ENCODE data around the gene ENDOV. TPM values are rescaled to one million over a fixed set of nuclear protein-coding genes. Genes with fewer than 3 reads are reported as not detected.

ENDOV gene
- total and polyA plus RNA-seq, 2 of the 13 experiments (the other 11 are each of a cell fraction or from before 2014, with no cell fraction given) = 15.1 to 17.1 TPM

DNA sequence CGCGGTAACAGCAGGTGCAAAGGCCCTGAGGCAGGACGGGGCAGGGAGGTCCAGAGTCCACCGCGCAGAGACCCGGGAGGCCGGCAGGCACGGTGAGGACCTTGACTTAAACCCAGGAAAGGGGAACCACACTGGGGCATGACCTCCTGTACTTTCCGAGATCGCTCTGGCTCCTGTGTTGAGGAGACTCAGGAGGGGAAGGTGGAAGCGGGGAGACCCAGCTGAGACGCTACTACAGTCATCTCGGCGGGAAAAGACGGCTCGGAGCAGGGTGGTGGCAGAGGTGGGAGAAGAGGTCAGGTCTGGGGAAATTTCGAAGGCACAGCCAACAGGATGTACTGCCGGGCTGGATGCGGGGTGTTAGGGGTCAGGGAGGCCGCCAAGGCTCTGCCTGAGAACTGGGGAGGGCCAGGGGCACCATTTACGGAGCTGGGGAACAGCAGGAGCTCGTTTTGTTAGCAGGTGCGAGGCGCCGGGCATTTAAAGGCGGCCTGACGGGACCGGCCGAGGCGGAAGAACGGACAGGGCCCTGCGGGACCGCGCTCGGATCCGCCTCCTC is 39.1 kb downstream of the ENDOV start (continued):
- TF ChIP-seq, protein P1, sequence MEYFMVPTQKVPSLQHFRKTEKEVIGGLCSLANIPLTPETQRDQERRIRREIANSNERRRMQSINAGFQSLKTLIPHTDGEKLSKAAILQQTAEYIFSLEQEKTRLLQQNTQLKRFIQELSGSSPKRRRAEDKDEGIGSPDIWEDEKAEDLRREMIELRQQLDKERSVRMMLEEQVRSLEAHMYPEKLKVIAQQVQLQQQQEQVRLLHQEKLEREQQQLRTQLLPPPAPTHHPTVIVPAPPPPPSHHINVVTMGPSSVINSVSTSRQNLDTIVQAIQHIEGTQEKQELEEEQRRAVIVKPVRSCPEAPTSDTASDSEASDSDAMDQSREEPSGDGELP (IDR thresholded peaks at IDR 0.05; ENCODE audit: borderline replicate concordance, low read depth) = no peak
- TF ChIP-seq, protein P2, sequence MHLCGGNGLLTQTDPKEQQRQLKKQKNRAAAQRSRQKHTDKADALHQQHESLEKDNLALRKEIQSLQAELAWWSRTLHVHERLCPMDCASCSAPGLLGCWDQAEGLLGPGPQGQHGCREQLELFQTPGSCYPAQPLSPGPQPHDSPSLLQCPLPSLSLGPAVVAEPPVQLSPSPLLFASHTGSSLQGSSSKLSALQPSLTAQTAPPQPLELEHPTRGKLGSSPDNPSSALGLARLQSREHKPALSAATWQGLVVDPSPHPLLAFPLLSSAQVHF (CRISPR knock-in tag; IDR thresholded peaks at IDR 0.05) = no peak
- TF ChIP-seq ZNF660 (CRISPR knock-in tag; IDR thresholded peaks at IDR 0.05; ENCODE audit: borderline replicate concordance, low read depth) (no peak), ZBTB20 (CRISPR knock-in tag; IDR thresholded peaks at IDR 0.05; ENCODE audit: borderline replicate concordance, low read depth) (no peak), ZNF121 (CRISPR knock-in tag; IDR thresholded peaks at IDR 0.05) (no peak), RFX5 (IDR thresholded peaks at IDR 0.05; ENCODE audit: low read depth, low read length) (no peak), RCOR2 (CRISPR knock-in tag; IDR thresholded peaks at IDR 0.05) (peak; percentile 71), ATF1 (CRISPR knock-in tag; IDR thresholded peaks at IDR 0.05) (no peak), PAWR (CRISPR knock-in tag; IDR thresholded peaks at IDR 0.05; ENCODE audit: borderline replicate concordance) (no peak), ZNF550 (CRISPR knock-in tag; IDR thresholded peaks at IDR 0.05; ENCODE audit: borderline replicate concordance) (no peak), MED1 (CRISPR knock-in tag; IDR thresholded peaks at IDR 0.05) (no peak), ZNF274 (CRISPR knock-in tag; IDR thresholded peaks at IDR 0.05) (no peak; the same call in 1 of the 2 replicates), SETDB1 (CRISPR knock-in tag; IDR thresholded peaks at IDR 0.05; ENCODE audit: borderline replicate concordance) (peak; percentile 83; the same call in 1 of the 2 replicates), BCL6 (CRISPR knock-in tag; IDR thresholded peaks at IDR 0.05) (no peak), LCORL (IDR thresholded peaks at IDR 0.05) (no peak), LCORL (CRISPR knock-in tag; IDR thresholded peaks at IDR 0.05) (no peak; the same call in 1 of the 2 replicates), RBAK (CRISPR knock-in tag; IDR thresholded peaks at IDR 0.05) (no peak)
- TF ChIP-seq, protein P3, sequence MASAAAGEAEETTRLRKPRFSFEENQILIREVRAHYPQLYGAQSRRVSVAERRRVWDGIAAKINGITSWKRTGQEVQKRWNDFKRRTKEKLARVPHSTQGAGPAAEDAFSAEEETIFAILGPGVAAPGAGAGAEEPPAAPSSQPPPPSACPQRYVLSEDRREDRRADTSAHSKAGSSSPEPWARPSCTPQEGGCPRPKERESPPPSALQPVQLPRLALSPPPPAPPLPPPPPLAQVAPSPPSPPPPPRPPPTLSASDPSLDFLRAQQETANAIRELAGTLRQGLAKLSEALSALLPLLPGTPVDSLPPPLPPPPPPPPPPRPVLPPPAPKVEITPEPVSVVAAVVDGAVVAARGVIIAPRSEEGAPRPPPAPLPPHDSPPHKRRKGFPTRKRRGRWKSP (CRISPR knock-in tag; IDR thresholded peaks at IDR 0.05) = no peak
- TF ChIP-seq, protein P4, sequence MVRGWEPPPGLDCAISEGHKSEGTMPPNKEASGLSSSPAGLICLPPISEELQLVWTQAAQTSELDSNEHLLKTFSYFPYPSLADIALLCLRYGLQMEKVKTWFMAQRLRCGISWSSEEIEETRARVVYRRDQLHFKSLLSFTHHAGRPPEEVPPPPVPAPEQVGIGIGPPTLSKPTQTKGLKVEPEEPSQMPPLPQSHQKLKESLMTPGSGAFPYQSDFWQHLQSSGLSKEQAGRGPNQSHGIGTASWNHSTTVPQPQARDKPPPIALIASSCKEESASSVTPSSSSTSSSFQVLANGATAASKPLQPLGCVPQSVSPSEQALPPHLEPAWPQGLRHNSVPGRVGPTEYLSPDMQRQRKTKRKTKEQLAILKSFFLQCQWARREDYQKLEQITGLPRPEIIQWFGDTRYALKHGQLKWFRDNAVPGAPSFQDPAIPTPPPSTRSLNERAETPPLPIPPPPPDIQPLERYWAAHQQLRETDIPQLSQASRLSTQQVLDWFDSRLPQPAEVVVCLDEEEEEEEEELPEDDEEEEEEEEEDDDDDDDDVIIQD (CRISPR knock-in tag; IDR thresholded peaks at IDR 0.05; ENCODE audit: low read depth) = no peak
- TF ChIP-seq, protein P5, sequence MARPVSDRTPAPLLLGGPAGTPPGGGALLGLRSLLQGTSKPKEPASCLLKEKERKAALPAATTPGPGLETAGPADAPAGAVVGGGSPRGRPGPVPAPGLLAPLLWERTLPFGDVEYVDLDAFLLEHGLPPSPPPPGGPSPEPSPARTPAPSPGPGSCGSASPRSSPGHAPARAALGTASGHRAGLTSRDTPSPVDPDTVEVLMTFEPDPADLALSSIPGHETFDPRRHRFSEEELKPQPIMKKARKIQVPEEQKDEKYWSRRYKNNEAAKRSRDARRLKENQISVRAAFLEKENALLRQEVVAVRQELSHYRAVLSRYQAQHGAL (CRISPR knock-in tag; IDR thresholded peaks at IDR 0.05; ENCODE audit: not compliant biosample characterization) = no peak
- TF ChIP-seq, protein P6, sequence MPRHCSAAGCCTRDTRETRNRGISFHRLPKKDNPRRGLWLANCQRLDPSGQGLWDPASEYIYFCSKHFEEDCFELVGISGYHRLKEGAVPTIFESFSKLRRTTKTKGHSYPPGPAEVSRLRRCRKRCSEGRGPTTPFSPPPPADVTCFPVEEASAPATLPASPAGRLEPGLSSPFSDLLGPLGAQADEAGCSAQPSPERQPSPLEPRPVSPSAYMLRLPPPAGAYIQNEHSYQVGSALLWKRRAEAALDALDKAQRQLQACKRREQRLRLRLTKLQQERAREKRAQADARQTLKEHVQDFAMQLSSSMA (CRISPR knock-in tag; IDR thresholded peaks at IDR 0.05) = no peak
